Keratinocyte (primary cell): ENCODE results near the gene ADAM33. TPM values are rescaled to one million over a fixed set of nuclear protein-coding genes. Genes with fewer than 3 reads are reported as not detected.

ENCODE experiments used
- DNase-seq: peaks from one replicate; pipeline ENCODE4 v3.0.0-alpha.2; 2011; ENCODE audit warnings: low read depth, missing footprints, low spot score
- FAIRE-seq: peaks from 2 replicates; lab custom pipeline; 2011; peaks lifted over from hg19 to GRCh38; lab: Jason Lieb, UNC
- H2AFZ ChIP-seq: 2 replicates; pipeline ENCODE4 v1.6.0; 2012; ENCODE audit warnings: low read length, control low read depth, inconsistent platforms; ENCODE audit not compliant: control insufficient read depth
- H3K27ac ChIP-seq: 2 replicates; pipeline ENCODE4 v1.5.1; 2011; ENCODE audit warnings: low read length; ENCODE audit not compliant: control insufficient read depth, insufficient read depth
- H3K27me3 ChIP-seq: 3 replicates; pipeline ENCODE4 v1.6.0; 2011; ENCODE audit warnings: low read length; ENCODE audit not compliant: control insufficient read depth, insufficient read depth; ENCODE audit errors: extremely low read depth
- H3K36me3 ChIP-seq, 2 experiments: 2 replicates in 1 of 2; 3 replicates in 1 of 2; pipeline ENCODE4 v1.5.1; 2011; ENCODE audit warnings: low read length in 2 of 2, mild to moderate bottlenecking in 1 of 2; ENCODE audit not compliant: control insufficient read depth in 2 of 2, insufficient read depth in 2 of 2; ENCODE audit errors: extremely low read depth in 1 of 2
- H3K4me1 ChIP-seq: 3 replicates; pipeline ENCODE4 v1.5.1; 2011; ENCODE audit warnings: low read length; ENCODE audit not compliant: control insufficient read depth, insufficient read depth; ENCODE audit errors: extremely low read depth
- H3K4me2 ChIP-seq: 3 replicates; pipeline ENCODE4 v1.6.0; 2011; ENCODE audit warnings: low read depth, low read length; ENCODE audit not compliant: control insufficient read depth, insufficient read depth; ENCODE audit errors: extremely low read depth
- H3K4me3 ChIP-seq, 3 experiments: fragments of 200-600 bp in 1 of 3; sonication (generic) in 1 of 3; 2 replicates in 2 of 3; 3 replicates in 1 of 3; pipeline ENCODE4 v1.5.1; 2011 to 2016; ENCODE audit warnings: low read length in 3 of 3, mild to moderate bottlenecking in 3 of 3, control low read depth in 2 of 3, inconsistent platforms in 1 of 3, low read depth in 1 of 3, mixed read lengths in 1 of 3, mixed run types in 1 of 3, moderate library complexity in 1 of 3; ENCODE audit not compliant: control insufficient read depth in 2 of 3, insufficient read depth in 2 of 3; ENCODE audit errors: extremely low read depth in 1 of 3
- H3K79me2 ChIP-seq: 2 replicates; pipeline ENCODE4 v1.6.0; 2012; ENCODE audit warnings: low read length; ENCODE audit not compliant: control insufficient read depth, insufficient read depth
- H3K9ac ChIP-seq: 3 replicates; pipeline ENCODE4 v1.6.0; 2011; ENCODE audit warnings: low read length; ENCODE audit not compliant: control insufficient read depth, insufficient read depth; ENCODE audit errors: extremely low read depth
- H3K9me1 ChIP-seq: 3 replicates; pipeline ENCODE4 v1.6.0; 2011; ENCODE audit warnings: low read length; ENCODE audit not compliant: control insufficient read depth, insufficient read depth; ENCODE audit errors: extremely low read depth
- H3K9me3 ChIP-seq: 2 replicates; pipeline ENCODE4 v1.5.1; 2012; ENCODE audit warnings: low read depth, low read length; ENCODE audit not compliant: control insufficient read depth
- H4K20me1 ChIP-seq: 3 replicates; pipeline ENCODE4 v1.6.0; 2011; ENCODE audit warnings: low read length; ENCODE audit not compliant: control insufficient read depth, insufficient read depth; ENCODE audit errors: extremely low read depth
- EZH2 ChIP-seq: IDR thresholded peaks from one replicate; pipeline ENCODE4 v1.6.1; 2012; ENCODE audit warnings: inconsistent platforms, mild to moderate bottlenecking, low read length, moderate library complexity
- dilution Hi-C: fragments of 300-500 bp; cut with MboI; formaldehyde crosslinking; loops from one replicate; pipeline ENCODE4 v1.7.0; 2020; ENCODE audit warnings: low sequenced_read_pairs; ENCODE audit not compliant: extremely low pct_ligation_motif_present
- polyA plus RNA-seq, 5 experiments: library from polyadenylated mRNA; depleted of rRNA in 3 of 5; stranded (reverse) in 3 of 5; stranded (forward) in 1 of 5; unstranded in 1 of 5; fragments of >200 nt; gene quantifications; 1 replicate in 1 of 5; 2 replicates in 3 of 5; 3 replicates in 1 of 5; pipeline versions ENCODE4 v1.2.1 to v1.2.3, GENCODE V29; 2011 to 2012; ENCODE audit warnings: missing spikeins in 2 of 5, low read depth in 1 of 5, low replicate concordance in 1 of 5
- TF ChIP-seq, protein P1 (sequence below), 3 experiments: IDR thresholded peaks in 1 of 3; conservative IDR thresholded peaks in 1 of 3; optimal IDR thresholded peaks in 1 of 3; 2 replicates in 2 of 3; 3 replicates in 1 of 3; pipeline versions ENCODE3 to v1.5.1; 2011; ENCODE audit warnings: low read length in 3 of 3, mild to moderate bottlenecking in 3 of 3, moderate library complexity in 2 of 3, control low read depth in 1 of 3, inconsistent platforms in 1 of 3; ENCODE audit not compliant: insufficient read depth in 2 of 3; ENCODE audit errors: extremely low read depth in 1 of 3

Gene ADAM33
- polyA plus RNA-seq, 1 donor (not counting 4 experiments of a cell fraction or from before 2014, with no cell fraction given) = not detected

DNA sequence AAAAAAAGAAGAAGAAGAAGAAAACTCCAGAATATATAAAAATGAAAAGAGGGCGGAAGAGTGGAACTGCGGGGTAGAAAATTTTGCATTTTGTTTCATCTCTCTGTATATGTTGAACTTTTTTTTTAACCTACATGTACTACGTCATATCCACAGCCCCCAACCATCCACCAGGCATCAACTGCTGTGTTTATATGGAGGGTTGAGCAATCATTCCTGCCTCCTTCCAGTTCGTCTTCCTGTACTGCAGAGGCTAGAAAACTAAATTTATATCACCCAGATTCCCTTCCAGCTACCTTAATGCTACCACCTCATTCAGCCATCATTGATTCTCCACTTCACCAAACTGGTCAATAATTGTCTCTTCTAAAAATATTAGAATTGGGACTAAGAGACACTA is 40.1 kb upstream of the ADAM33 start:
- no peak for DNase-seq
- Histone ChIP-seq H2AFZ (no peak overlapping the region), H3K9me1 (no peaks in the 10 kb centered on the region), H3K27me3 (no peaks in the 10 kb centered on the region), H3K4me3 (no peak overlapping the region), H4K20me1 (no peaks in the 10 kb centered on the region), H3K9me3 (no peaks in the 10 kb centered on the region), H3K4me1 (no peaks in the 10 kb centered on the region), H3K36me3 (no peaks in the 10 kb centered on the region), H3K4me2 (no peak overlapping the region), H3K9ac (no peak overlapping the region), H3K27ac (no peak overlapping the region), H3K79me2 (no peaks in the 10 kb centered on the region)
- no peak for FAIRE-seq
- dilution Hi-C loops = no loop called here
- TF ChIP-seq, protein P1, sequence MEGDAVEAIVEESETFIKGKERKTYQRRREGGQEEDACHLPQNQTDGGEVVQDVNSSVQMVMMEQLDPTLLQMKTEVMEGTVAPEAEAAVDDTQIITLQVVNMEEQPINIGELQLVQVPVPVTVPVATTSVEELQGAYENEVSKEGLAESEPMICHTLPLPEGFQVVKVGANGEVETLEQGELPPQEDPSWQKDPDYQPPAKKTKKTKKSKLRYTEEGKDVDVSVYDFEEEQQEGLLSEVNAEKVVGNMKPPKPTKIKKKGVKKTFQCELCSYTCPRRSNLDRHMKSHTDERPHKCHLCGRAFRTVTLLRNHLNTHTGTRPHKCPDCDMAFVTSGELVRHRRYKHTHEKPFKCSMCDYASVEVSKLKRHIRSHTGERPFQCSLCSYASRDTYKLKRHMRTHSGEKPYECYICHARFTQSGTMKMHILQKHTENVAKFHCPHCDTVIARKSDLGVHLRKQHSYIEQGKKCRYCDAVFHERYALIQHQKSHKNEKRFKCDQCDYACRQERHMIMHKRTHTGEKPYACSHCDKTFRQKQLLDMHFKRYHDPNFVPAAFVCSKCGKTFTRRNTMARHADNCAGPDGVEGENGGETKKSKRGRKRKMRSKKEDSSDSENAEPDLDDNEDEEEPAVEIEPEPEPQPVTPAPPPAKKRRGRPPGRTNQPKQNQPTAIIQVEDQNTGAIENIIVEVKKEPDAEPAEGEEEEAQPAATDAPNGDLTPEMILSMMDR (optimal IDR thresholded peaks at IDR 0.05 in 1 of 3, IDR thresholded peaks at IDR 0.05 in 1 of 3, conservative IDR thresholded peaks at IDR 0.05 in 1 of 3; ENCODE audit: extremely low read depth in 1 of 3, insufficient read depth in 2 of 3, low read length in 3 of 3) = no peak

DNA sequence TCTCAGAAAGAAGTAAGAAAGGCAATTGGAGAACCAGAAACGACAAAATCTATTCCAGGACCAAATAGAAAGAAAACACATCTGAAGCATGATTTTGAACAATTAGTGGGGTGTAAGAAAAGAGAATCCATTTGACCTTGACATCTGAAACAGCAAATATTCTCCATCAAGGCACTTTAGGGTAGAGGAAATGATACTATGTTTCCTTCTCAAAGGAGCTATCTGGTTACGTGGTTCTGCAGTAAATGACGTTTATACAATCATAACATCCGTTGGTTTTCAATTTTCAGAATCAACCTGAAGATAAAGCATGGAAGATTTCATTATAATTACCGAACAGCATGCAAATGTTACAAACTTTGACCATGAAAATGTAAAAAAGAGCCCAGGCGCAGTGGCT is 38.8 kb upstream of the ADAM33 start:
- Histone ChIP-seq H3K4me1 (no peaks in the 10 kb centered on the region), H4K20me1 (no peaks in the 10 kb centered on the region)
- TF ChIP-seq, protein P1 (optimal IDR thresholded peaks at IDR 0.05 in 1 of 3, IDR thresholded peaks at IDR 0.05 in 1 of 3, conservative IDR thresholded peaks at IDR 0.05 in 1 of 3; ENCODE audit: extremely low read depth in 1 of 3, insufficient read depth in 2 of 3, low read length in 3 of 3) = no peak
- TF ChIP-seq EZH2 = no peak

More for the DNA sequence above, 38.8 kb upstream of the ADAM33 start:
- FAIRE-seq (no peak), DNase-seq (no peak)
- Histone ChIP-seq H3K27me3 (no peaks in the 10 kb centered on the region), H3K27ac (no peak overlapping the region), H3K9me3 (no peaks in the 10 kb centered on the region), H3K9ac (no peak overlapping the region), H3K4me3 (no peak overlapping the region), H3K9me1 (no peaks in the 10 kb centered on the region), H3K36me3 (no peaks in the 10 kb centered on the region), H3K4me2 (no peak overlapping the region), H2AFZ (no peak overlapping the region), H3K79me2 (no peaks in the 10 kb centered on the region)
- dilution Hi-C loops = no loop called here
